Upper lobe of left lung (tissue), 4 donors: ENCODE results near the gene GABBR1.
"Not testable (repeated sequence)": the region's sequence is repeated elsewhere in the genome, so short reads cannot be mapped to it uniquely, and the experiment has no call there.

Source experiments
- CTCF ChIP-seq, 6 experiments: fragments of 450-650 bp in 4 of 6; fragments of 200-600 bp in 2 of 6; sonication (generic) in 2 of 6; IDR thresholded peaks; one replicate each; pipeline ENCODE4 v1.5.1; 2016 to 2019; ENCODE audit warnings: antibody characterized with exemption in 6 of 6
- EP300 ChIP-seq, 4 donors: sonication (generic); formaldehyde crosslinking; IDR thresholded peaks; one replicate each; pipeline ENCODE4 v1.5.1; 2017; ENCODE audit warnings: antibody characterized with exemption in 4 of 4, control low read depth in 2 of 4
- POLR2A ChIP-seq, 4 donors: fragments of 450-650 bp; IDR thresholded peaks; one replicate each; pipeline ENCODE4 v1.5.1; 2016 to 2017; ENCODE audit warnings: antibody characterized with exemption in 4 of 4, mild to moderate bottlenecking in 2 of 4
- POLR2AphosphoS5 ChIP-seq, 2 donors: sonication (generic); formaldehyde crosslinking; IDR thresholded peaks; one replicate each; pipeline ENCODE4 v1.5.1; 2017; ENCODE audit warnings: antibody characterized with exemption in 2 of 2

- TF ChIP-seq POLR2AphosphoS5, POLR2A, CTCF, EP300 (IDR thresholded peaks at IDR 0.05): not testable (repeated sequence)
Observed at GRCh38 chr6:29661502-29662141, 28.6 kb upstream of the GABBR1 start.
